A673 (cell line): ENCODE data around the gene CPSF7. TPM values are rescaled to one million over a fixed set of nuclear protein-coding genes. Genes with fewer than 3 reads are reported as not detected.

Experiments used
- BruUV-seq: library from RNA; stranded (reverse); fragments of 400-500 nt; replicated peaks from 2 replicates; lab custom pipeline; 2021; lab: Mats Ljungman, UMichigan
- CTCF ChIA-PET: fragments of 300-600 bp; sonication (Branson Sonifier 250); formaldehyde crosslinking; loops from one replicate; lab custom pipeline; 2022; ENCODE audit warnings: antibody characterized with exemption; lab: Charles Lee
- POLR2A ChIA-PET: fragments of 300-600 bp; sonication (Branson Sonifier 250); formaldehyde crosslinking; loops from one replicate; lab custom pipeline; 2022; ENCODE audit warnings: antibody characterized with exemption; ENCODE audit not compliant: low non-redundant PET; lab: Charles Lee
- DNase-seq: peaks from one replicate; pipeline ENCODE4 v3.0.0-alpha.2; 2015; ENCODE audit warnings: low spot score
- H3K27ac ChIP-seq: fragments of 200-600 bp; sonication (generic); 2 replicates; pipeline ENCODE4 v1.5.1; 2016; ENCODE audit warnings: mixed run types, low read depth, mild to moderate bottlenecking, mixed read lengths, antibody characterized with exemption, low read length; ENCODE audit not compliant: poor library complexity, severe bottlenecking
- H3K27me3 ChIP-seq: fragments of 200-600 bp; sonication (generic); replicated peaks from 2 replicates; pipeline ENCODE4 v1.6.1; 2017; ENCODE audit warnings: mixed run types, low read depth, mild to moderate bottlenecking, mixed read lengths, antibody characterized with exemption, low read length; ENCODE audit not compliant: insufficient read depth, poor library complexity
- H3K36me3 ChIP-seq: fragments of 200-600 bp; sonication (generic); 2 replicates; pipeline ENCODE4 v1.6.1; 2016; ENCODE audit warnings: mixed run types, mild to moderate bottlenecking, mixed read lengths, antibody characterized with exemption, low read length; ENCODE audit not compliant: insufficient read depth, poor library complexity, severe bottlenecking
- H3K4me1 ChIP-seq: fragments of 200-600 bp; sonication (generic); 2 replicates; pipeline ENCODE4 v1.6.1; 2017; ENCODE audit warnings: mixed run types, mild to moderate bottlenecking, mixed read lengths, antibody characterized with exemption, low read length; ENCODE audit not compliant: insufficient read depth, poor library complexity, severe bottlenecking
- H3K4me3 ChIP-seq: fragments of 200-600 bp; sonication (generic); 2 replicates; pipeline ENCODE4 v1.5.1; 2016; ENCODE audit warnings: low read depth, mixed run types, mild to moderate bottlenecking, mixed read lengths, low read length; ENCODE audit not compliant: poor library complexity, severe bottlenecking
- H3K9me3 ChIP-seq: fragments of 200-600 bp; sonication (generic); 2 replicates; pipeline ENCODE4 v1.6.1; 2016; ENCODE audit warnings: mixed run types, low read depth, mild to moderate bottlenecking, mixed read lengths, antibody characterized with exemption, low read length; ENCODE audit not compliant: poor library complexity, severe bottlenecking
- EZH2 ChIP-seq: fragments of 200-600 bp; sonication (generic); IDR thresholded peaks from 2 replicates; pipeline ENCODE4 v1.6.1; 2017; ENCODE audit warnings: borderline replicate concordance, low read depth, mild to moderate bottlenecking, mixed read lengths, antibody characterized with exemption, low read length; ENCODE audit not compliant: poor library complexity, severe bottlenecking
- intact Hi-C: fragments of 100-400 bp; cut with micrococcal nuclease; formaldehyde crosslinking; loops from one replicate; pipeline ENCODE4 v1.10.0; 2022; ENCODE audit not compliant: unreplicated experiment
- total RNA-seq: library from RNA; stranded (reverse); gene quantifications from 2 replicates; pipeline ENCODE4 v1.2.3, GENCODE V29; 2021
- TF ChIP-seq, protein P1 (sequence below): fragments of 300-800, 200-600 bp; sonication (generic); conservative IDR thresholded peaks from 2 replicates; pipeline ENCODE4 v1.5.1; 2017; ENCODE audit warnings: low read depth, mild to moderate bottlenecking, antibody characterized with exemption, low read length, moderate library complexity, mixed read lengths

CPSF7 gene
- total RNA-seq, 1 experiment from 2014 or later: 162 TPM

DNA sequence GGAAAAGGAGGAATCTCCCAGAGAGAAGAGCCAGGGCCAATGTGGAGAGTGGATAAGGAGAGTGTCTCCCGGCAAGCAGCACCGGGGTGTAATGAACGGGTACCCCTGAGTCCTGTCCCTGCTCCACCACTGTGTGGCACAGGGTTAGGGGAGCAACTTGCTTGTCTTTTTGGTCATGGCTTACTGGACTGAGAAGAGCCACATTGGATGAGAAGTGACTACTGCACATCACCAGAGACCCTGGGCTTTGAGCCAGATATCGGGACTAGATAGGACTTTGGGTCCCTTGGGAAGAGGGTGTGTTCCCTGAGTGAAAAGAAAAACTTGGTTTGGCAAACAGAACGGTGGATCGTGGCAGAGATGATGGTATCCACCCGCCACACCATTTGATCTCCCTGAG, 24.7 kb upstream of the CPSF7 start:
- H3K4me3 ChIP-seq: no peak overlapping the region
- TF ChIP-seq, protein P1, sequence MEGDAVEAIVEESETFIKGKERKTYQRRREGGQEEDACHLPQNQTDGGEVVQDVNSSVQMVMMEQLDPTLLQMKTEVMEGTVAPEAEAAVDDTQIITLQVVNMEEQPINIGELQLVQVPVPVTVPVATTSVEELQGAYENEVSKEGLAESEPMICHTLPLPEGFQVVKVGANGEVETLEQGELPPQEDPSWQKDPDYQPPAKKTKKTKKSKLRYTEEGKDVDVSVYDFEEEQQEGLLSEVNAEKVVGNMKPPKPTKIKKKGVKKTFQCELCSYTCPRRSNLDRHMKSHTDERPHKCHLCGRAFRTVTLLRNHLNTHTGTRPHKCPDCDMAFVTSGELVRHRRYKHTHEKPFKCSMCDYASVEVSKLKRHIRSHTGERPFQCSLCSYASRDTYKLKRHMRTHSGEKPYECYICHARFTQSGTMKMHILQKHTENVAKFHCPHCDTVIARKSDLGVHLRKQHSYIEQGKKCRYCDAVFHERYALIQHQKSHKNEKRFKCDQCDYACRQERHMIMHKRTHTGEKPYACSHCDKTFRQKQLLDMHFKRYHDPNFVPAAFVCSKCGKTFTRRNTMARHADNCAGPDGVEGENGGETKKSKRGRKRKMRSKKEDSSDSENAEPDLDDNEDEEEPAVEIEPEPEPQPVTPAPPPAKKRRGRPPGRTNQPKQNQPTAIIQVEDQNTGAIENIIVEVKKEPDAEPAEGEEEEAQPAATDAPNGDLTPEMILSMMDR: no peak
- TF ChIP-seq EZH2: no peak
- CTCF ChIA-PET: interaction anchor here (1.4 kb wide), 1 partner anchor 63 kb away, joined by 3 read pairs; no protein-coding TSS in a partner anchor
- peaks cover 3% of the 10 kb centered on the region for H3K36me3 ChIP-seq
- BruUV-seq: no TSS peak
- peak; percentile 78 for DNase-seq
- intact Hi-C loops: no loop called here
- POLR2A ChIA-PET: no interaction called here
- H3K9me3 ChIP-seq: no peaks in the 10 kb centered on the region
- H3K27me3 ChIP-seq: no peaks in the 10 kb centered on the region
- H3K27ac ChIP-seq: no peak overlapping the region
- no peaks in the 10 kb centered on the region for H3K4me1 ChIP-seq

DNA sequence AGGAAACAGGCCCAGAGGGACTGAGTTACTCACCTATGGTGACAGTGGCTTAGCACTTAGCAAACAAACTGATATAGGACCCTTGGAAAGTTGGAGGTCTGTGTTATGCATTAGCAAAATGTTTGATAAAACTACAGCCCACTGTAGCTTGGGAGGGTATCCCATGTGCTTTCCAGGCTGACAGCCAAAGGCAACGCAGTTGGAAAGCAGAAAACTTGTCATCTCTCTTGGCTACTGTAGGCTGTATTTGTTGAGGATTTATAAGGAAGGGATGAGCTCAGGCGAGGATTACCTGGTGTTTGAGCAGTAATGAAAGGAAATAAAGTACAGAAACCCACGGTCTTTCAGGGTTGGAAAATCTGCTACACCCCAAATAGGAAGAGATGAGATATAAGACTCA, 23.9 kb upstream of the CPSF7 start:
- BruUV-seq: no TSS peak
- Histone ChIP-seq H3K4me1 (no peaks in the 10 kb centered on the region), H3K4me3 (no peak overlapping the region), H3K27ac (no peak overlapping the region), H3K9me3 (no peaks in the 10 kb centered on the region), H3K27me3 (no peaks in the 10 kb centered on the region), H3K36me3 (peaks cover 3% of the 10 kb centered on the region)
- intact Hi-C loops: no loop called here
- CTCF ChIA-PET: interaction anchor here (1.4 kb wide), 1 partner anchor 64 kb away, joined by 3 read pairs; no protein-coding TSS in a partner anchor
- POLR2A ChIA-PET: interaction anchor here (0.6 kb wide), 1 partner anchor 68 kb away, joined by 3 read pairs; no protein-coding TSS in a partner anchor
- TF ChIP-seq EZH2: no peak
- TF ChIP-seq, protein P1: no peak
- no peak for DNase-seq

DNA sequence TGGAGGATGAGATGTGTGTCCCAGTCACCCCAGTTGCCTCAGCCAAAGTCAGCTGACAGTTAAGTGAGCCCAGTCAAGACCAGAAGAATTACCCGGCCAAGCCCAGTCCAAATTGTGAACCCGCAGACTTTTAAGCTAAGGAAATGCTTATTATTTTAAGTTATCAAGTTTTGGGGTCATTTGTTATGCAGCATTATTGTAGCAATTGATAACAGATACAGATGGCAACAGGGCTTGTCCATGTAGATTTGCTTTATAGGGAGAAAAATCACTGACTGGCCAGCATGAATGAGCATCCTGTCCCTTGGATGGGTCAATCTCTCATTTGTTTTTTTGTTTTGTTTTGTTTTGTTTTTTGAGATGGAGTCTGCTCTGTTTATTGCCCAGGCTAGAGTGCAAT, 23.1 kb upstream of the CPSF7 start:
- ChIA-PET POLR2A (no interaction called here), CTCF (no interaction called here)
- DNase-seq: no peak
- Histone ChIP-seq H3K27me3 (no peaks in the 10 kb centered on the region), H3K36me3 (peaks cover 9% of the 10 kb centered on the region), H3K27ac (no peak overlapping the region), H3K9me3 (no peaks in the 10 kb centered on the region), H3K4me3 (no peak overlapping the region), H3K4me1 (no peaks in the 10 kb centered on the region)
- BruUV-seq: no TSS peak
- intact Hi-C loops: no loop called here
- no peak for TF ChIP-seq EZH2

DNA sequence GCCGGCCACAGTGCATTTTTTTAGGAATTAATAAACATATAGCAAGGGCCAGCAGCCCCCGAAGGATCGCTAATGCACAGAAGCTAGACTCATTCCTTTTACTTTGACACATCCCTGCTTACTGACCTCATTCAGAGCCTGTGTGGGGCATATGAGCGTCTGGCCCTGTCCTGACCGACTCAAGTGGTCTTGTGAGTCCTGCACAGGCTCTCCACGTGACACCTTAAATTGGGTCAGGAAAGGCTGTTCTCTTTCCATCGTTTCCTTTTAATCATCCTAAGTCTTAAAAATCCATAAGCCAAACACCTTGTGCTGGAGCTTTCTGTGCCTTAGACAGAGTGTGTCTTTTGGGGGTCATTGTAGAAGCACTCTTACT, 18.8 kb upstream of the CPSF7 start:
- ChIA-PET POLR2A (no interaction called here), CTCF (interaction anchor here (1.6 kb wide), 1 partner anchor 69 kb away, joined by 5 read pairs; no protein-coding TSS in a partner anchor)
- intact Hi-C loops: loop anchor here (5.0 to 10.0 kb wide), 2 partner anchors 84 to 286 kb away; no protein-coding TSS in a partner anchor
- BruUV-seq: no TSS peak
- peaks cover 8% of the 10 kb centered on the region for H3K4me1 ChIP-seq
- no peak overlapping the region for H3K27ac ChIP-seq
- H3K27me3 ChIP-seq: no peaks in the 10 kb centered on the region
- no peak overlapping the region for H3K4me3 ChIP-seq
- DNase-seq: no peak
- TF ChIP-seq EZH2: no peak
- TF ChIP-seq, protein P1: no peak
- H3K36me3 ChIP-seq: peaks cover 28% of the 10 kb centered on the region
- H3K9me3 ChIP-seq: no peaks in the 10 kb centered on the region
